CD1c-positive myeloid dendritic cell (primary cell): ENCODE data around the gene SLC7A10.
"Not testable (repeated sequence)": the region's sequence is repeated elsewhere in the genome, so short reads cannot be mapped to it uniquely, and the experiment has no call there.

ENCODE experiments used
- DNase-seq: peaks from one replicate; pipeline ENCODE4 v3.0.0-alpha.2; 2016; ENCODE audit errors: extremely low spot score

Gene SLC7A10

GRCh38 chr19:33216198-33216830 lies 9.3 kb downstream of the SLC7A10 start:
- no peak for DNase-seq

- no peak for DNase-seq
Measured at GRCh38 chr19:33215438-33216197, 10.0 kb downstream of the SLC7A10 start.

- no peak for DNase-seq
Measured at GRCh38 chr19:33214596-33214995, 11.1 kb downstream of the SLC7A10 start.

- DNase-seq, result no peak
Measured at GRCh38 chr19:33212436-33213172, 13.0 kb downstream of the SLC7A10 start.

GRCh38 chr19:33211794-33212435 lies 13.7 kb downstream of the SLC7A10 start:
- DNase-seq, result no peak

- no peak for DNase-seq
Measured at GRCh38 chr19:33210266-33210940, 15.2 kb downstream of the SLC7A10 start.

GRCh38 chr19:33209850-33210230 lies 15.8 kb downstream of the SLC7A10 start:
- DNase-seq, result not testable (repeated sequence)

GRCh38 chr19:33208904-33209849 lies 16.5 kb downstream of the SLC7A10 start:
- no peak for DNase-seq

GRCh38 chr19:33208371-33208895 lies 17.2 kb downstream of the SLC7A10 start:
- DNase-seq, result no peak

GRCh38 chr19:33207903-33208302 lies 17.7 kb downstream of the SLC7A10 start:
- no peak for DNase-seq

- no peak for DNase-seq
Measured at GRCh38 chr19:33207040-33207620, 18.5 kb downstream of the SLC7A10 start.

- no peak for DNase-seq
Measured at GRCh38 chr19:33206261-33207039, 19.2 kb downstream of the SLC7A10 start.

- DNase-seq, result no peak
Measured at GRCh38 chr19:33205531-33206260, 20.0 kb downstream of the SLC7A10 start.

GRCh38 chr19:33205110-33205509 lies 20.5 kb downstream of the SLC7A10 start:
- no peak for DNase-seq

- DNase-seq, result no peak
Measured at GRCh38 chr19:33204136-33204973, 21.3 kb downstream of the SLC7A10 start.

GRCh38 chr19:33203529-33203928 lies 22.1 kb downstream of the SLC7A10 start:
- no peak for DNase-seq
